Stimulated activated CD8-positive, alpha-beta memory T cell treated with anti-CD3 and anti-CD28 coated beads, Interleukin-15, amount 100 ng/mL, for 24 hours (primary cell): ENCODE results near the gene MROH2A.

Experiments
- DNase-seq: peaks from one replicate; pipeline ENCODE4 v3.0.0-alpha.2; 2020; ENCODE audit warnings: low read depth

MROH2A gene

DNA sequence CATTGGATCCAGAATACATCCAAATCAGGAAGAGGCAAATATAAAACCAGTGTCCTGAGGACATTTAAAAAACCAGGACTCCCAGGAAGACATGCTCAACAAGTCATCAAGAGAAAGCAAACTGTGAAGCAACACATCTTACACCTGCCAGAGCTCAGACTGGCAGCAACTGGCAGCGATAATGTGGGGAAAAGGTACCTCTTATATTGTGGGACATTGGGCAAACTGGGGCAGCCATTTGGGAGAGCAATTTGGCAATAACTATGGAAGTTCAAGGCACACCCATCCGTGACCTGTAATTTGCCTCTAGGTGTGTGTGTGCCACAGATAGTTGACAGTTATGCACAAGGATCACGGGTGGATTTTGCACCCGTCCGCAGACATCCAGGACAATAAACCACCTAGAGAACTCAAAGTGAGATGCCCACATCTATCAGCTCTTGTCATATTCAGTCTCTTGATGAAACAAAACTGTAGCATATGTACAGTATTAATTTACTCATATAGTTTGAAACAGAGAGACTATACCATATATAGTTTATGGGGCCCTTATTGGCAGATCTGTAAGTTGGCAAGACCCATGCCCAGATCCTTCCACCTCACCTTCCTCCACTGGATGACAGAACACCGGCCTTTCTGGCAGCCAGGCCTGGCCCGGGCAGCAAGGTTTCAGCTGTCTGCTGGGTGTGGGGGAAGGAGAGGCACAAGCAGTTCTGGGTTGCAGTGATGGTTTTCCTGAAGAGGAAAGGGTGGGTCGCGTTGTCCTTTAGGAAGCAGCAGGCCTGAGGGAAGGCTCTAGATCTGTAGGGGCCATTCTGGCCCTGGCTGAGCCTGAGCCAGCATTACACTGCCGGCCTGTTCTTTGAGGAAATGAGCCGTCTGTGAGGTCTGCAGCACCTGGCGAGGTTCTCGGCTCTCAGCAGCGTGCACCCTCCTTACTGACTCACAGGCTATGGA, 57.4 kb downstream of the MROH2A start:
- no peak for DNase-seq

DNA sequence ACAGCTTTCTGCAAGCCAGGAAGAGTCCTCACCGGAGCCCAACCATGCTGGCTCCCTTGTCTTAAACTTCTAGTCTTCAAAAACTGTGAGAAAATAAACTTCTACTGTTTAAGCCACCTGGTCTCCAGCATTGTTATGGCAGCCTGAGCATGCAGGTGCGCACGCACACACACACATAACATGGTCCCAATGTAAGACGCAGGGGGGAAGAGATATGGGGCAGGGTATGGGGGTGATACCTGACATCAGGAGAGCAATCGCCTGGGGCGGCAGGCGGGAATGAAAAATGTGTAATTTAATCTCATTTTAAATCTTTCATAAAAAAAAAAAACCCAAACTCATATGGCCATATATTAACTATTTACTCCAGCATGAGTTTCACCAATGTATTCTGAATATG, 58.2 kb downstream of the MROH2A start:
- DNase-seq: no peak

DNA sequence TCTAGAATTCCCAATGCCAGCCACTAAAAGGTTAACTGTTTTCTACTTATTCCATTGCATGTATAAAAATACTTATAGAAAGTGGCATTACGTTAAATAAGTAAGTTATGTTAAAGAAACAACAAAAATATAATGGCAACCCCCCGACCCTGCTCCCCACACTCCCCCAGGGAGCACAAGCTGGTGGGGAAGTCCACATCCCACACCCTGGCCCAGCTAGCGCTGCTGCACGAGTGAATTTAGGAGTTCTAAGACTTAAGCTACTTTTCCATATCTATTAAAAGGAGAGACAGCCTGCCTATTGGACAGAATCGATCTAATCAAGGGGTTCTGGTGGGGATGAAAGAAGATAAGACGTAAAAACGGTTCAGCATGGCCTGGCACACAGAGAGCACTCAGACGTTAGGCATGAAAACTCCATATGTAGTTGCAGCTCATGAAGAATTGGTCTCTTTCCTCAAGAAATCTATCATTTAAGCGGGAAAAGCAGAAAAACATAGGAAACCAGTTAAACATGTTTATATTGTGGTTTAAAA, 59.6 kb downstream of the MROH2A start:
- DNase-seq: no peak

DNA sequence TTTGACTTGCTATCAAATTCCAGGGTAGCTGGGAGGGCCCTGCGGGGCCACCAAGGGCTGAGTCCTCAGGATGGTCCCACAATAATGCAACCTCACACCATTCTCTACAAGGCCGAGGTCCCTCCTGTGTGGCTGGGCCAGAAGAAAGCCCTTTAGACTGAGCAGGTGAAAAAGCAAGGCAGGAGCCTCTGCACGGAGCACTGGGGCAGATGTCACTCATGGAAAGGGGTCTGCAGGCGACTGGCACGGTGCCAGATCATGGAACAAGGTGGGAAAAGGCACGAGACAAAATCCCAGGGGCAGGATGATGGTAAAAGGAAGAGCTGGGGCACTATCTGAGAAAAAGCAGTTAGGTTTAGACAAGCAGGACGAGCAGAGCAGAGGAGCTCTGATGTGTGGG, 60.1 kb downstream of the MROH2A start:
- no peak for DNase-seq

DNA sequence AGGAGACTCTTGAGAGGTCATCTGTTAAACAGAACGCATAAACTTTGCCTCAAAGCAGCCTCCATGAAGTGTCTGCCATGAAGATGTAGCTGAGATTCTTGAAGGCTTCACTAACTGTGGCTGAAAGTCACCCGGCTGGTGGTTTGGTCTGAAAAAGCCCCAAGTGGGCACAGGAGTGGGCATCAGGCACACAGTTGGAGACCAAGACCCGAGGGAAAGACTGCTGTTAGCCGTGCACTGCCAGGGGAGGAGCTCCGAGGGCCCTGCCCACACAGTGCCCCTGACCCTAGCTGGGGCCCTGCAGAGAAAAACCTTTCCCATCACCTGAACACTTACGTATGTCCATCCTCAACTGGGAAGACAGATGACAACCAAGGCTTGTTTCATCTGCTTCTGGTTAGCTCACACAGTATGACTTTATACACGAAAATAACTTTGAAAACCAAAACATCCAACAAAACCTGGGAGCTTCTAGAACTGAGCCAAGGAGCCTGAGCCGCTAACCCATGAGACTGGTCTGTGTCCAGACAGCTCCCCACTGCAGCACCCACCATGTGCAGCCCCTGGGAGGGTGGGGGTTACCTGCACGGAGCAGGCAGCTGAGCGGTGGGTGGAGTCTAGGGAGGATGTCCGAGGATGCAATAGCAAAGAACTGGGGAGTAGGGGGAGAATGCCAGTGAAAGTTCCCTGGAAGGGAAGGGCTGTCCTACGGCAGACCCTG, 60.8 kb downstream of the MROH2A start:
- DNase-seq: no peak

DNA sequence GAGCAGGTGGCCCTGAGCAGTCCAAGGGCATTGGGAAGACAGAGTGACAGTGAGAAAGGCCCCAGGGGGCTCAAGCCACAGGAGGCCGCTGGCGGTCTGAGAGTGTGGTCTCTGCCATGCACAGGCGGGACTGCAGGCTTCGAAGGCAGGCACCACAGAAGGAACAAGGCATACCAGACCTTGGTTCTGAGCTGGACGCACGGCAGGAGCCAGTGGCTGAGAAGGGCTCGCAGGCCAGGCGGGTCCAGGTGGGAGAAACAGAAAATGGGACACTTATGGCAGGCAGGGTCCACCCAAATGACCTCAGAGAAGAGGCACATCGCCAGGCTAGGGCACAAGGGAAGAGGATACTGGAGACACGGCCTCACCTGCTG, 61.3 kb downstream of the MROH2A start:
- DNase-seq: no peak

DNA sequence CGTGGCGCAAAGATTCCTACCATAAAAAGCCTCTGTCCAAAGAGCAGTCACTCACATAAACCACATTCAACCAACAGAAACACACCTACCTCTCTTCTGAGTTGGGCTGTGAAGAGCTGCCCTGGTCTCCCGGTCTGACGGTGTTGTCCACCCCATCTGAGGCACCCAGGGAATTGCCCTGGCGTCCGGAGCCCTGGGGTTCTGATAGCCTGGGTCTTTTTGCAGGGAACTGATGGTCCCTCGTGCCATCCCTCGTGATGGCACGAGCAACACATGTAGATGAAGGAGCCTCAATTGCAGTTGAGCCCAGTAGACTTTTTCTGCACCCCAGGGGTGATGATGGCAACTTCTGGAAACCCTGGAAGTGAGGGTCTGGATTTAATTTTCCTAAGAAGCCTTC, 62.4 kb downstream of the MROH2A start:
- no peak for DNase-seq

DNA sequence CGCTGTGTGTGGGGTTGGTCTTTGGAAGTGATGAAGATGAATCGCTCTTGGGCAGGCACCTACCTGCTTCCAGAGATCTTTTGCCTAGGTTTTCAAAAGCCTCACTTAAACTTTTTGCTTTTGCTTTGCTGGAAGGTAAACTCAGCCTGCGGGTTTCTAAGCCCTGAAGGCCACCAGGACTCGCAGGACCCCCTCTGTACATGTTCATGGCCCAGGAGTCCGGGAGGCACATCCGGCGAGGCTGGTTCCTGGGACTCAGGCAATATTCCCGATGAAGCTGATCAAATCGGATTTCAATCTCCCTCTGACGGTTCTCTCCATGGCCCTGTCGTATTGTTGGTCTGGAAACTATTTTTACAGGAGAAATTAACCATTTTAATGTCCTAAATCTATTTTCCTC, 63.1 kb downstream of the MROH2A start:
- DNase-seq: no peak

DNA sequence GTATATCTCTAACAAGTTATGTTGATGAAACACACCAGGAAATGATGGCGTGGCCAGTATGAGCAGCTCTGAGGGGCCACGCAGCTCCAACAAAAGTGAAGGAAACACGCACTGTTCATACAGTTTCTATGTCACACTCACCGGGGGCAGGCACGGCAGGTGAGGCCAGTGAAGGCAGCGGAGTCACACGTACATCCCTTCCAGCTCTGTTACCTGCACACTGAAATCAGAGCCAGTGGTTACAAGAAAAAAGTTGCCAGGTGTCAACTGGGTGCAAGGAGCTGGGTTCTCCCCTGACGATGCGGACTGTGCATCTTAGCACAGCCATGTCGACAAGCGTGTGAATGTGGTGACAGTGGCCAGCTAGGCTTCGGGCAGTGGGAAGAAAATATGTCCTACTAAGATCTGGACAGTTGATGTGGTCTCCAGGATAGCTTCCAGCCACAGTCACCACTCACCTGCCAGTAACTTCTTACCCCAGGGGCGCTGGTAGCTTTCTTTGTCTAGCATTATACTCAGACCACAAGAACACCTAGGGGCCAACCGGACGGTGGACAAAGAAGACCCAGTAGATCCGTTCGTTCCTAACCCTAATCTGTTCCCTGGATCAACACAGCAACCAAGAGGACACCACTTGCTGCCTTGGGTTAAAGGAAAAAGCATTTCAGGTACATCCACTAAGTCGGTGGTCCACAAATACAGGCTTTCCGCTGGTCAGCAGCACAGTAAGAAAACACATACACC, 66.1 kb downstream of the MROH2A start:
- no peak for DNase-seq

DNA sequence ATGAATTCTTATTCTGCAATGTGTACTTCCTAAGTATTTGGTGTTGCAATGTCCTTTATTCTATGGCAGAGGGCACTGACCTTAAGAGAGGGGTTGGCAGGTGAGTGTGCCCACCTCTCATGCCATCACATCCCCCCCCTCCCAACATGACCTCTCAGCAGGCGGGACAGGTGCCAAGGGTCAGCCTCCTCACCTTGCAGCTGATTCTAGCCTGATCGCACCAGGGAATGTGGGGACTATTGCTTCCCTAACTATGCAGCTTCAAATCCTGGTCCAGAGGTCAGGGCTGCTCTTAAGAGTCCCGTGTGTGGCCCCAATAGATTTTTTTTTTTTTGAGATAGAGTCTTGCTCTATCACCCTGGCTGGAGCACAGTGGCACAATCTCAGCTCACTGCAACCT, 66.7 kb downstream of the MROH2A start:
- DNase-seq: no peak

DNA sequence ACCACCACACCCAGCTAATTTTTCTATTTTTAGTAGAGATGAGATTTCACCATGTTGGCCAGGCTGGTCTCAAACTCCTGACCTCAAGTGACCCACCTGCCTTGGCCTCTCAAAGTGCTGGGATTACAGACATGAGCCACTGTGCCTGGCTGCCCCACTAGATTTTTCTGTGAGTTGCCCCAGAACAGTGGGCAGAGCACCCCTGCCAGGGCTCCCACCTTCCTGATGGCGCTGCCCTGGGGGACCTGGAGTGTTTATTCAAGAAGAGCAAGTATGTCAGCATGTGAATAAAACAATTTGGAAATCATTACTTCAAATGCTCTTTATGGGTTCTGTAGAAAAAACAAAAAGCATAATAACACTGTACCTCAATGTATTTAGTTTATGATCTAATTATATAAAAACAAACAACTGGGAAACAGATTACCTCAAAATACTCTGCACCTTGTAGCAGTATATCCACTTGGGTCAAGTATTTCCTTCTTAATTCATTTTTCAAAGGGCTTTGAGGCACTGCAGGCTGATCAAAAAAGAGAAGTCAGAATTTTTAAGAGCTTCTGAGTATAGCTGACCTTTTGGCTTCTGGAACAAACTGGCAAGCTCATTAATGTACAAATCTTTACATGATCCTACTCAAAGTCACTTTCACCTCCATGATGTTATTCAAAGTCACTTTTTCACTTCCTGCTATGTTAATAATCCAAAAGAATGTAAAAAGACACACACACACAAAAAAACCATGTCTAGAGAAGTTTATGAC, 67.4 kb downstream of the MROH2A start:
- no peak for DNase-seq

DNA sequence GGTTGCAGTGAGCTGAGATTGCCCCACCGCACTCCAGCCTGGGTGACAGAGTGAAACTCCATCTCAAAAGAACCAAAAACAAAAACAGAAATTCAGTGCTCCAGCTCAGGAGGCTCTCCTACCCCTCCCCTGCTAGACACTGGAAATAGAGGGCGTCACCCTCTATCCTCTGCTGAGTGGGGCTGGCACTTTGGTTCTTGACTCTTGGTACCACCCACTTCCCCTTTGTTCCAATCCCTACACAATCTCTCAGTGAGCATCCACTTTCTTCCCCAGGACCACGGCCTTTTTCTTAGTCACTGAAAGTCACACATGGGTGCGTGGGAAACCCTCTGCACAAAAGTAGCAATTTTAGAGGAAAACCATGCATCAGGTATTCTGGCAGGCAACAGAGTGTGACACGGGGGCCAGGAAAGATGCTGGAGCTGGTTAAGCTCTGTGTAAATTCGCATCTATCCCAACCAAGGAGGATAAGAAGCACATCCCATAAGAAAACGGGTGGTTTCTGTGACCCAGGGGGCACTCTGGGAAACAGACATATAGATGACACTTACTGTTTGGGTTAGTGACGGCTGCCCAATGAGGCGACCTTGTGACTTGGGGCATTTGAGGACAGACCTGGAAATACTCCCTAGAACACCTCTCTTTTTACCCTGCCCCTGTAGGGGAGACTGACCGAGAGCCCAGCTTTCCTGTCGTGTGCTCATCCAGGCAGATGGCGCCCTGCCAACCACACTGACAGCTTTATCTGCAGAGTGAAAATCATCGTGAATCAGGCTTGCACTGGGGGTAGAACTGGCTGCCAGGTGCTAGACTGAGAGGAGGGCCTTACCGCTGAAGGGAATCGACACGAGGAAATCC, 68.5 kb downstream of the MROH2A start:
- no peak for DNase-seq

DNA sequence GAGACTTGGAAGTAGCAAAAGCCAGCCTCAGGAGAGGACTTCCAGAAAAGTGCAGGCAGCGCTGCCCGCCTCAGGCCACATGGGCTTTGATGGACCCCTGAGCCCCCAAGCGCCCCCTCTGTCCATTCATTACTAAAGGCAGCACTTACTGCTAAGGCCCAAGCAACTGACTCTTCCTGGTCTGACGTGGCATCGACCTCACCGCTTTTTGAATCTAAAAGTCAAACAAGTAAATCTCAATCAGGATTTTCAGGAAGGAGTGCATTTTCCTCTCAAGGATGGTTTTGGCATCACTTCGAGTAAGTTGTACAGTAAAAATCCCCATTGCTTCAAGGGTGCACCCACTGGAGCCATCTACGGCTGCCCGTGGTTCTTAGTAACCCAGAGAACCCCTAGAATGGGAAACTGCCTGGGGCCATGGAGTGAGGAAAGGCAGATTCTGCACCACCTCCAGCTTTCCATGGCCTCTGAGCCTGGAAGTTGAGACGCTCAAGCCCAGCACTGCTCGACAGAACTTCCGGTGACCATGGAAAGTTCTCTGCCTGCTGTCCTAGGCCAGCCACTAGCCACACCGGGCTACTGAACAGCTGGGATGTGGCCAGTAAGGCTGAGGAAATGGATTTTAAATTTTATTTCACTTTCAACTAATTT, 69.2 kb downstream of the MROH2A start:
- DNase-seq: no peak

DNA sequence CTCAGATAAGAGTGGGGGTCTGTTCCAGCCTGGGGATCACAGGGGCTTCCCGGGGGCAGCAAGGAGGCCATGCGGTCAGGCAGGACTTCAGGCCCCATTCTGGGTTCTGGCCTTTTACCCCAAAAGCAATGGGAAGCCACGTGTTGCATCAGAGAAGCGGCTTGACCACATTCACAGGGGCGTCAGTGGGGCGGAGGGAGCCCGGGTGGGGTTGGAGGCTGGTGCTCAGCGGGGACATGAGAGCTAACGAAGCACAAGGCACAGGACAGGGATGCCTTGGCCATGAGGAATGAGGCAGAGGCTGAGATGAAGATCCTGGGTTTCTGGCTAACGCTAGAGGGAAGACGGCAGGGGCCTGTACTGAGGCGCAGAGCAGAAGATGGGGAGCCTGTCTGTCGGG, 70.1 kb downstream of the MROH2A start:
- DNase-seq: no peak

DNA sequence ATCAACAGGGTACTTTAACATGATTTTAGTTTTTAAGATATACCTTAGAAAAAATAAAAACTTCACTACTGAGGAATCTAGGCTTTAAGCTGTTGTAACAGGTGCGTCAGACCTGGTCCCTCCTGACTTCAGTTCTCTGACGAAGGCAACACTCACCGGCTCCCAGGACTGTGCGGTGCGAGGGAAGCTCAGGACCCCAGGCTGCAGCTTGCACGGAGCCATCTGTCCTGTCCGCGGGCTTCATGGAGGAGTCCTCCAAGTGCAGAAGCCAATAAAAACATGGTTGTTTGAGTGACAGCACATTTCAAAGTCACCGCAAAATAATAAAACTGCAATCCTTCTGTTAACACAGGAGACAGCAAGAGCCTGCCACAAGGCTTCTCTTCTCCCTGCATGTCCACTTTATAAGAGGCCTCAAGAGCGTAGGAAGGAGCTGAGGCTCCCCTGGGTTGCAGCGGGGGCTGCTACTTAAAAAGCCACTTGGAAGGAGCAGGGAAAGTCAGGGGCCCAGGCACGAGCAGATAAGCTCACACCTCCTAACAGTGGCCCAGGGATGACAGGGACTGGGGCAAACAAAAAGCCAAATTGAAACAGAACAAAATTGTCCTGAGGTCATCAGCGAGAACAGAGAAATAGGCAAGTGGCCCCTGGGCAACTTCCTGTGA, 71.6 kb downstream of the MROH2A start:
- DNase-seq: no peak

DNA sequence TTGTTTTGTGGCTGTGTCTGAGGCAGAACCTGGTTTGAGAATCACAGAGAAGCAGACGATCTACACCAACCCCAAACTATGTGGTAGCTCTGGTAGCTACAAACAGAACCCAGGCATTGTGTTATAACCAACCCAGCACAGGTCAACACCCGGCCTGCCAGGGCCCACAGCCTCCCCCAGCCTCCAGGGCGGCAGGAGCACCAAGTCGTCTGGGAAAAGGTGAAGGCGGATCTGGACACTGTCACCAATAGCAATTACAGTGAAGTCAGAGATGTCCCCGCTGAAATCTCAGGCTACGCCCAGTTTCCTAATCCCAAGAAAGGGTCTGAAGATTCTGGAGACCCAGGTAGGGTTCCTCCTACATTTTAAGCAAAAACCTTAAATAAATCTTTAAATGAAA, 72.6 kb downstream of the MROH2A start:
- no peak for DNase-seq

DNA sequence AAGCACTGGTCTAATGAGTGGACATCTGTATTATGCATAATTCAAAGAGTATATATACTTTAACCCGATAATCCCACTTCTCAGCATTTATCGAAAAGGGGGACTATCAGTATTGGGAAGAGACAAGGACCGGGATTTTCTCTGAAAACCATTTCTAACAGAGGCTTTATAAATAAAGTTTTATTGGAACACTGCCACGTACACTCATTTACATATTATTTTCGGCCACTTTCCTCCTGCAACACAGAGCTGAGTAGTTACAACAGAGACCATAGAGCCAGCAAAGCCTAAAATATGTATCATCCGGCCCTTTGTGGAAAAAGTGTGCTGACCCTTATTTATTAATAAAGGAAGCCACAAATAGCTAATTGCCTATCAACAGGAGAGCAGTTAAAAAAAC, 73.0 kb downstream of the MROH2A start:
- DNase-seq: no peak

DNA sequence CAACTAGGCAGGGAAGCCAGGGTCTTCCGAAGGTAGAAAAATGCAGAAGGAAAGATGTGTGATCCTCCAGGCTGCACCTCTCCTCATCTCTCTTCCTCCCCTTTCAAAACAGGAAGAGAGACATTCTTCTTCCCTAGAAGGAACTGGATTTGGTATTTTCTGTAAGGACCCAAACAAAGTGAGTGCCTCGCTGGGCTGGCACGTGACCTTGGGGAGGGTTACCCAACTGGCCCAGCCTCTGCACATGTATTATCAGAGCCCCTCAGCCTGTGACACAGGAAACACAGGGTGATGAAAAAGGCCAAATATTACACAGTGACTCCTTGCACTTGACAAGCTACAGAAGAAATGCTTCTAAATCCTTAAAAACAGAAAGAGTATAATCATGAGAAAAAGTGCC, 73.9 kb downstream of the MROH2A start:
- DNase-seq: no peak

DNA sequence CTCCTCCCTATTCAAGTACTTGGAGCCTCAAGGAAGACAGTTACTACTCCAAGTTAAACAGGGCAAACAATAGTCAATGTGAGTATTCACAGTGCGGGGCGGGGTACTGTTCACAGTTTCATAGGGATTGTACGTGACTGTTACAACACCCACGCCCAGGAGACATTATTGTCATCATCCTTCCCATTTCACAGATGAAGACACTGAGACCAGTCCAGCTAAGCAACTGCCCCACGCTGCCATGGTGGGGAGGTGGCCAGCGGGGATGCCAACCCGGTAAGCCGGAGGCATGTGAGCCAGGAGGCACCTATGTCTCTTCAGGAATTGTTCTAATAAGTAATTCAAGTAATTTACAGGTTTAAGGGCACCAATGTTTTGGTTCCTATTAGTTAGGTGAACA, 75.2 kb downstream of the MROH2A start:
- no peak for DNase-seq

DNA sequence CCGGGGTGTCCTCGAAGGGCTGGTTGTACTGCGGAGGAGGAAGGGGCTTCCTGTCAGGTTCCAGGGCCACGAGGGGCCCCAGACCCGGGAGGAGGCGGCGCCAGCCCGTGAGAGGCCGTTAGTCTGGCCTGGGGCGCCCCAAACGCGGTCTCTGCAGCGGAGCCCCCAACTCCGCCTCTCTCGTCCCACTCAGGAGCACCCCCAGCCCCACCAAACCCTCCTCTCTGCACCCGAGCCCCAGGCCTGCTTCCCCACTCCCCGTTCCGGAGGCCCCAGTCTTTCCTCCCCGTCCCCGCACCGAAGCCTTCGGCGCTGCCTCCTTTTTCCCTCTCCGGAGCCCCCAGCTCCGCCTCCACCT, 75.7 kb downstream of the MROH2A start:
- DNase-seq: no peak
